G401 (cell line): Measurements from ENCODE around the gene PIAS1. TPM values are rescaled to one million over a fixed set of nuclear protein-coding genes. Genes with fewer than 3 reads are reported as not detected.
"Not testable (repeated sequence)": the region's sequence is repeated elsewhere in the genome, so short reads cannot be mapped to it uniquely, and the experiment has no call there.

Source experiments
- DNase-seq: peaks from one replicate; pipeline ENCODE4 v3.0.0-alpha.2; 2015; ENCODE audit warnings: low spot score
- in situ Hi-C: cut with HindIII; loops from 2 replicates; pipeline ENCODE4 v1.10.0; 2016; ENCODE audit warnings: low sequenced_read_pairs, mixed read lengths
- total RNA-seq: library from RNA; depleted of rRNA; stranded (reverse); fragments of >200 nt; shearing (Covaris generic); gene quantifications from 2 replicates; pipeline ENCODE4 v1.2.3, GENCODE V29; 2014

The PIAS1 gene
- total RNA-seq, 1 experiment from 2014 or later = 44.8 TPM

DNA sequence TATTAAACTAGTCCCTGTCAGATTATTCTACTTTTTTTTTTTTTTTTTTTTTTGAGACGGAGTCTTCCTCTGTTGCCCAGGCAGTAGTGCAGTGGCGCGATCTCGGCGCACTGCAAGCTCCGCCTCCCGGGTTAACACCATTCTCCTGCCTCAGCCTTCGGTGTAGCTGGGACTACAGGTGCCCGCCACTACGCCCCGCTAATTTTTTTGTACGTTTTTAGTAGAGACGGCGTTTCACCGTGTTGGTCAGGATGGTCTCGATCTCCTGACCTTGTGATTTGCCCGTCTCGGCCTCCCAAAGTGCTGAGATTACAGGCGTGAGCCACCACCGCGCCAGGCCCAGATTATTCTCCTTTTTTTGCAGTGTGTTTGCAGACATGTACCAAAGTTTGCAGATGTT, 4.9 kb downstream of the PIAS1 start:
- in situ Hi-C loops = not testable (repeated sequence)

DNA sequence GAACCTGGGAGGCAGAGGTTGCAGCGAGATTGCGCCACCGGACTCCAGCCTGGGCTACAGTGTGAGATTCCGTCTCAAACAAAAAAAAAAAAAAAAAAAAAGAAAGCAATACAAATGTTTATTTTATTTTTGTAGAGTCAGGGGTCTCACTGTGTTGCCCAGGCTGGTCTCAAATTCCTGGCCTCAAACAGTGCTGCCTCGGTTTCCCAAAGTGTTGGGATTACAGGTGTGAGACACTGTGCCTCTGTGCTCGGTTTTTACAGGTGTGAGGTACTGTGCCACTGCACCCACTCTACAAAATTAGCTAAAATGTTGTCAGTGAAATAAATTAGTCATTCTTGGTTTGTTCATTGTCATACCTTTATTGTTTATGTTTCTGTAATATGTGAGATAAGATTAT, 5.5 kb downstream of the PIAS1 start:
- no peak for DNase-seq
- in situ Hi-C loops = no loop called here

More for the DNA sequence above, 4.9 kb downstream of the PIAS1 start:
- not testable (repeated sequence) for DNase-seq

DNA sequence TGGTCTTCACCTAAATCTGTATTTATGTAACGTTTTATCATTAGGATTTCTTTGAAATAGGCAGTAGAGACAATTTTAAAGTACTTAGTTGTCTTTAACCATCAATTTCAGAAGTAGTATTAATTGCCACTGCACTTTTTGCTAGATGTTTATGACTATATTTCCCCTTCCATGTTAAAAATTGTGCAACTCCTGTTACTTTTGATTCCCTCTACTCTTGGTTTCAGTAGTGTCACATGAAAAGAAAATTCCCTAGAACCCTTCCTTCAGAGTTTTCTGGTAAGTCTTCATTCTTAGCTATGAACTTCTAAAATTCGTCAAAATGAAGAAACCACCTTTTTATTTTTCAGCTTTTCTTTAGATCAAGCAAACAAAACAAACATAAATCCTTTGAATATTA, 7.1 kb downstream of the PIAS1 start:
- no peak for DNase-seq
- in situ Hi-C loops = no loop called here

DNA sequence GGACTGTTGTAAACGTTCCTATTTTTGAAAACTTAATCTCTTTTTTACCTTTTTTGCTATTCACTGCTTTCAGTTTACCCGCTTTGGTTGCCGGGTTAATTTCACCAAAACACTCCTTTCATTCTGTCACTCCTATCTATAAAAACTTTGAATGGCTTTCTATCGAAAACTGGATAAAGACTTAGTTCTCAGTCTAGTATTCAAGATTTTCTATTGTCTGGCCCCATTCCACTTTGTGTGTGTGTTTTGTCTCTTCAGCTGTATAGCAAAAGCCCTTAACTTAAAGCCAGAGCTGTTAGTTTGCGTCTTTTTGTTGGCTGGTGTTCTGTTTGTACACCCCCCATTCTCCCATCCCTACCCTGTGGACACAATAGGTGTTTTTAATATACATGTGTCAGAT, 7.5 kb downstream of the PIAS1 start:
- in situ Hi-C loops = no loop called here
- DNase-seq = no peak

DNA sequence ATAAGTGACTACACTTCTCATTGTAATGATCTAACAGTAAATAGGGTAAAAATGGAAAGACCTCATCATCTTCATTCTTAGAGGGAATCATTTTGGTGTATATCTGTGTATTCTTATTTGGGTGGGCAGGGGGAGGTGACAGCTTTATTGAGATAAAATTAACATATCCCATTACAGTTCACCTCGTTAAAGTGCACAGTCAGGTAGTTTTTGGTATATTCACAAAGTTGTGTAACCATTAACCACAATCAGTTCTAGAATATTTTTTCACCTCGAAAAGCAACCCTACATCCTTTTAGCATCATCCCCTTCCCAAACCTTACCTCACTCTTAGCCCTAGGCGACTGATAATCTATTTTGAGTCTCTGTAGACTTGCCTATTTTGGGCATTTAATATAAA, 8.1 kb downstream of the PIAS1 start:
- no peak for DNase-seq
- in situ Hi-C loops = no loop called here

DNA sequence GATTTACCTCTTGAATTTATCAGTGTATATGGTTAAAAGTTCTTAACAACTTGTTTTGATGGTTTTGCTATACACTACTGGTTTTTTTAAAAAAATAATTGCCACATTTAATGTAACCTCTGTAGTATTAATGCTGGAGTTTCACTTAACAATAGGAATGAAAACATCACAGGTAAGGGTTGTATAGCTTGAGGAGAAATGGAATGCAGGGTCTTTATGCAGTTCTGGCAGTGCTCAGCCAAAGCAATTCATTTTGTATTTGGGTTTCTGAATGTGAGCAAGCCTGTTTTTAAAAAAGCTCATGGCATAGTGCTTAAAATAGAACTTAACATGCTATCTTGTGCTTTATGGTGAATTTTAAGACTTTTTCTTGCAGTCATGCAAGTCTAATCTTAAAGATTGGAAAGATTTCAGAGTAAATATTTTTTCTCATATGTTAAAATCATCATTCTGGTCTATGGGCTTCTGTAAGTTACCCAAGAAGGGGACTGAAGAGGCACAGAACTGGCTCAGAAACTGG, 8.9 kb downstream of the PIAS1 start:
- in situ Hi-C loops = no loop called here
- DNase-seq = no peak

DNA sequence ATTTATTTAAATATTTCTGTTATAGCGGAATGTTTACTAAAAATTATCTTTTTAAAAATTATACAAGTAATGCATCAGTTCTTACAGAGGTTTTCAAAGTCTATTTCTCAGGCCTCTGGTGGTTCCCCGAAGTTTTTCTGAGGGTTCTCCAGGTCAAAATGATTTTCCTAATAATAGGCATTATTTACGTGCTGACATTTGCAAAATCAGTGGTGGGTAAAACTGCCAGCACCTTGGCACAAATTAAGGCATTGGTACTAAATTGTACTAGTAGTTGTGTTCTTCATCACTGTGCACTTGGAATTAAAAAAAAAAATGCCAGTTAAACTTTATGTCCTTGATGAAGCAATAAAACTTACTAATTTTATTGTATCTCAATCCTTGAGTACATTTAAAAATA, 9.5 kb downstream of the PIAS1 start:
- in situ Hi-C loops = no loop called here

DNA sequence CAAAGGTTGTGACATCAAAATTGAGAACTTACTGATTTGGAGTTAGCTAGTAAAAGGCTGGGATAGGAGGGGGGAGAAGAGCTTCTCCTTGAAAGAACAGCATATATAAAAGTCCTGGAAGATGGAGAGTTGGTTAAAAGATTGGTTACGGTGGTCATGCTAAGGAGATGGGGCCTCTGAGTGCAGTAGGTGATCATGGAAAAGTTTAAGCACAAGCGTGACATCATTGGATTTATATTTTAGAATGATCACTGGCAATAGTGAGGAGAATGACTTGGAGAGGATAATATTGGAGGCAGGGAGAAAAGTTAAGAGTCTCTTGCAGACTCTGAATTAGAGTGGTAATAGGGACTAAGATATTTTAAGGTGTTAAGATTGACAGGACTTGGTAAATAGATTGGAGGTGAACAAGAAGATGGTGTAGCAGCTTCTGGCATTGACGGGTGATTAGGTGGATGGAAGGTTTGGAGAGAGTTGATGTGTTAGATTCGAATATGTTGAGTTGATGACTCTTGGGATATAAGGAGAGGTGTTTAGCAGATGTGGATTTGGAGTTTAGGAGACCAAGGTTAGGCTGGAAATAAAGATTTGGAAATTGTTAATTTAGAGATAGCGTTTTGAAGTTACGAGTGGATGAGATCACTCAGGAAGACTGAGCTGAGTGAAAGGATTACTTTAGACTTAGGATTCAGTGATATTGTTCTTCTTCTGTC, 19.6 kb downstream of the PIAS1 start:
- DNase-seq = no peak
- in situ Hi-C loops = no loop called here

More for the DNA sequence above, 9.5 kb downstream of the PIAS1 start:
- no peak for DNase-seq

DNA sequence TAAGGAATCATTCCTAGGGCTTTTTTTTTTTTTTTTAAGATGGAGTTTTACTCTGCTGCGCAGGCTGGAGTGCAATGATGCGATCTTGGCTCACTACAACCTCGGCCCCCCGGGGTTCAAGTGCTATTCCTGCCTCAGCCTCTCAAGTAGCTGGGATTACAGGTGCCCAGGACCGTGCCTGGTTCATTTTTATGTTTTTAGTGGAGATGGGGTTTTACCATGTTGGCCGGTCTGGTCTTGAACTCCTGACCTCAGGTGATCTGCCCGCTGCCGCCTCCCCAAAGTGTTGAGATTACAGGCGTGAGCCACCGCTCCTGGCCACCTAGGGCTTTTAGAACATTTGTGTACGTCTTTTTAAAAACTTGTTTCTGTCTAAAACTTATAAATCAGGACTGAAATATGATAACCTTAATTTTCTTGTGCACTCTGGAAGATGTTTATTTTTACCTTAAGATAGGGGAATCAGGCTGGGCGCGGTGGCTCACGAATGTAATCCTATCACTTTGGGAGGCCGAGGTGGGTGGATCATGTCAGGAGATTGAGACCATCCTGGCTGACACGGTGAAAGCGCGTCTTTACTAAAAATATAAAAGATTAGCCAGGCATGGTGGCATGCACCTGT, 21.8 kb downstream of the PIAS1 start:
- in situ Hi-C loops = no loop called here
- no peak for DNase-seq

DNA sequence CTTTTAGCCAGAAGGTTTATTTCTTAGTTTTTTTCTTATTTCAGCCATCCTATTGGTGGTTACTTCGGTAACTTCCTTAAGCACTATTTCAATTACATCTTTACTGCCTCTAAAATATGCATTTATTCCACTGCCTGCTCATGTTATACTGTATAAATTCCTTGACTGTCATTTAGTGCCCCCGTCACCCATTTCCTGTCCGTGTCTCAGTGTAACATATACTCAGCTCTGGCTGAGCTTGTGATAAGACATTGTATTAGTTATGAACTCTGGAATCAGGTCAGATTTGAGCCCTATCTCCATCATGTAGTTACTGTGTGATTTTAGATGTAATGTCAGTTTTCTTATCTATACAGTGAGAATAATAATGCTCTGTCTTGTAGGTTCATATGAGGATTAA, 24.2 kb downstream of the PIAS1 start:
- no peak for DNase-seq
- in situ Hi-C loops = no loop called here

DNA sequence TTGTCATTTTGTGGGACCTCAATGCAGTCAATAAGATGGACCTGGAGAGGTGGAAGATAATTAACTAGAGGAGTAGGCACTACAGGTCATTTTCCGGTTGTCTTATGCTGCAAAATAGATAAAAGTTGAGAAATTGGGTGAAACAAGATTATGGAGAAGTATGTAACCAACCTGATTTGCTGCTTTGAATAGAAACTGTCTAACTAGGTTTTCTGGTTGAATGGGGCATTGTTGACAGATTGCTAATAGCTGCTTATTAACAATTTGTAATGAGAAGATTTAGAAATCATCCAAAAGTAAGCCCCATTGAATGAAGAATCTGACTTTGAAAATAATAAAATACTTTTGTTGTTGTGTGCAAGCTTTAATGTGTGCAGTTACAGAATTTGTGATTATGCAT, 26.2 kb downstream of the PIAS1 start:
- no peak for DNase-seq
- in situ Hi-C loops = no loop called here

DNA sequence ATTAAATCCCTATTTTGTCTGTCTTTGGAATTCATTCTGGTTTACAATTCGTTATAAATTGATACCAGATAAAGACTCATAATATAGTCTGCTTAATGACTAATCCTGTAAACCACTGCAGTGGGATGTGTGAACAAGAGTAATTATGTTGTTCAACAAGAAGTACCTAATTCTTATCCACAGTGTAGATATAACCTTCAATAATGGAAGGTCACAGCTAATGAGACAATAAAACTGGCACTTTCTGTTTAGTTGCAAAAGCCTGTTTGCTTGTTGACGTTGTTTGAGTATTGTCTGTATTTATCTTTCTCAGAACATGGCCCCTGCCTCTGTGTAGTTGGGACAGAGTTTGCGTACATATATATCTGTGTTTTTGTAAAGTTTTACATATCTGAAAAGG, 26.7 kb downstream of the PIAS1 start:
- no peak for DNase-seq
- in situ Hi-C loops = no loop called here

DNA sequence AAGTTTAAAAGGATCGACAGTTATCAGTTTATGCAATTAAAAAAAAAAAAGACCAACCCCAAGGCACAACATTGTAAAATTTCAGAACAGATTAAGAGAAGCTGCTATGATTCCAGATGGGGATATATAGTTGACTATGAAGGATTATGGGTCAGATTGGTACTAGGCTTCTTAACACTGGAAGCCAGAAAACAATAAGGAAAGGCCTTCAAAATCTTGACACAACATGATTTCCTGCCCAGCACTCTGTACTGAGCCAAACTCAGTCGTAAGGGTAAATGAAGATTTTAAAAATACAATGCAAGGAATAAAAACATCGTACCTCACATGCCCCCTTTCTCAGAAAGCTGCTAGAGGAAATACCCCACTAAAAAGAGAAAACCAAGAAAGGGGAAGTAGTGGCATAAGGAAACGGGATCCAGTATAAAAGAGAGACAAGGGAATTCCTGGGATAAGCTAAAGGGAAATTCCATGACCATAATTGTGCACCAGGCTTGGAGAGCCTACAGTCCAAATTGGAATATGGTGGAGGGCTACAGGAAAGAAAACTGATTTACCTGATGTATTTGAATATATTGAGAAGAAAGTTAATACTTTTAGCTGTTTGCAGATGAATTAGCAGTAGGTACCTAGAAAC, 27.9 kb downstream of the PIAS1 start:
- in situ Hi-C loops = no loop called here
- no peak for DNase-seq

DNA sequence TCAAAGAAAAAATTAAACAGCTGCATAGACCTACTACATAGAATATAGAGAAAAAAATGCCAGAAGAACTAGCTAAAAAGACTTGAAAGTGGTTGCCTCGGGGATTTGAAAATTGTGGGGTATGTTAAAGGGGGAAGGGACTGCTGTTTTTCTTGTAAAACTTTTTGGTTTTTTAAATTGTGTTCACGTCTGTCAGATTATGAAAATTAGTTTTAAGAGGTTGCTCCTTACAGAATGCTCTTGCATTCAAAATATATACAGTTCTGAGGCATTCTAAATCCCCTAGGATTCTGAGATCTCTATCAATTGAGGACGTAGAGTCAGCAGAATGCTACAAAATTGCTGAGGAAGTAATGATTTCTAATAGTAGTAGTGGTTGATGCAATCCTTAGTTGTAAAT, 28.6 kb downstream of the PIAS1 start:
- in situ Hi-C loops = no loop called here

DNA sequence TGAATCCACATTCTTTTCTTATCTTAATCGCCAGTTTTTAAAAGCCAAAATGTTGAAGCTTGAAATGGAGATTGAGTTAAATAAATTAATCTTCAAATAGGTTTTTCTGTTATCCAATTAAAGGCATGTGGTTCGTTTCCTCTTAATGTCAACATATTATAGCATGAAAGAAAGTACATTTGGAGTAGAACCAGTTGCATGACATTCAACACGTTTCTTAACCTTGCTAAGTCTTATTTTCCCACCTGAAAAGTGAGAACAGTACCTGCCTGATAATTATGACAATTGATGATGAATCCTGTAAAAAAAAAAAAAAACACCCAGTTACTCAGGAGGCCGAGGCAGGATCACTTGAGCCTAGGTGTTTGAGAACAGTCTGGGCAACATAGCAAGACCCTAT, 29.3 kb downstream of the PIAS1 start:
- in situ Hi-C loops = no loop called here

More for the DNA sequence above, 28.6 kb downstream of the PIAS1 start:
- DNase-seq = no peak

DNA sequence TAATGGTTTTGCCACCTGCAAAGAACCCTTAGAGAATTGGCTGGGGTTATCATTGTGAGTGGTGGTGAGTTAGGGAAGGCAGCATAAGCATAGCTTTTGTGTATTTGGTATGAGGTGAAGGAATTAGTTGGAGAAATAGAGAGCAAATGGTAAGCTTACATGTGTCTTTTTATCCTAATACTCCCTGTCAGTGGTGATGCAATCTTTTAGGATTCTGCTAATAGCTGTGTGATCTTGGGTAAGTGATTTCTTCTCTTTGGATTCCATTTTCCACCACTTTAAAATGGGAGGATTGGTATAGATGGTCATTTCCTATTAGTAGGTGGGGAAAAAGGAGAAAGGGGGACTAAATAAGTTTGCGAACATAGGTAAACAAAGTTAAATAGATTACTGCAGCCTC, 30.9 kb downstream of the PIAS1 start:
- in situ Hi-C loops = no loop called here
- no peak for DNase-seq

More for the DNA sequence above, 29.3 kb downstream of the PIAS1 start:
- DNase-seq = no peak

DNA sequence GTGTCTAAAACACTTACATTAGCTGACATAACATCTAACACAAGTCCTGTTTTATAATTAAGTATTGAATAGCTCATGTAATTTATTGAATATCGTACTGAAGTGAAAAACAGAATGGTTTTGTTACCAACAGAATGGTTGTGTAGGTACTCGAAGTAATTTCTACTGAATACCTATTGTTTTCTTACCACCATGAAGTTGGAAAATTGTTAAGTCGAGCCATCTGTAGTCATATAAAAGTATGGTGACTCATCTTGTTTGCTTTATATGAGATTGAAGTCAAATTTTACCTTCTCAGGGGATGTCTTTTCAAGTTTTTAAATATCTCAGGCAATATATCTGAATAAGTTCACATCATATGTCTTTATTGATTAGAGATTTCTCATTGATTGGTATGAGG, 37.6 kb downstream of the PIAS1 start:
- in situ Hi-C loops = no loop called here
- no peak for DNase-seq

DNA sequence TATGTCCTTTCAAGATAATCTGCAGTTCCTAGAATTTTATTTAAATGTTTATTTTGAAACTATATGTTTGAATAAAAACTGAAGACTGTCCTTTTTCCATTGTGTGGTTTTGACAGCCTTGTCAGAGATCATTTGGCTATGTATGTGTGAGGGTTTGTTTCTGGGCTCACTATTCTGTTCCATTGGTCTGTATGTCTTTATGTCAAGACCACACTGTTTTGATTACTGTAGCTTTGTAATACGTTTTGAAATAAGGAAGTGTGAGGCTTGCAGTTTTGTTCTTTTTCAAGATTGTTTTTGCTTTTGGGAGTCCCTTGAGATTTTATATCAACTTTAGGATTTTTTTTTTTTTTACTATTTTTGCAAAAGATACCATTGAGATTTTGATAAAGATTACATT, 42.0 kb downstream of the PIAS1 start:
- in situ Hi-C loops = no loop called here
- no peak for DNase-seq

DNA sequence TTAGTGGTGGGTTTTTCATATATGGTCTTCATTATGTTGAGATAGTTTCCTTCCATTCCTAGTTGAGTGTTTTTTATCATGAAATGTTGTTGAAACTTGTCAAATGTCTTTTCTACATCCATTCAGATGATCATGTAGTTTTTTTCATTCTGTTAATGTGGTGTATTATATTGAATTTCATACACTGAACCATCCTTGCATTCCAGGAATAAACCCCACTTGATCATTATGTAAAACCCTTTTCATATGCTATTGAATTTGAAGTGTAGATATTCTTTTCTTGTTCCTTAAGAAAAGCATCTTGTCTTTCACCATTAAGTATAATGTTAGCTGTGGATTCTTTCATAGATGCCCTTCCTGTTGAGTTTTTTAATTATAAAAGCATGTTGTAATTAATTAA, 42.9 kb downstream of the PIAS1 start:
- in situ Hi-C loops = no loop called here
- DNase-seq = no peak

DNA sequence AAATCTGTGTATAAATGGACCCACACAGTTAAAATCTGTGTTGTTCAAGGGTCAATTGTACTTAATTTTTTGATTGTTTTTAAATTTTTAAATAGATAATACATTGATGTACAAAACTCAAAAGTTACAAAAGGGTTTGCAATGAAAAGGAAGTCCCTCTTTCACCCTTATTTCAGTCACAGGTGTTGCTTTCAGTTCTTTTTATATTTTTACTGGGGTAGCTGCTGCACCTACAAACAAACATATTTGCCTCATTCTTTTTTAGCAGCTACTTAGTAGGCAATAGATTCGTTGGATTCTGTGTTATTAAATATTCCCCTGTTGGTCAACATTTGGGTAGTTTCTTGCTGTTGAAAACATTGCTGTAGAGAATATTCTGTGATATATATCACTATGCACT, 44.4 kb downstream of the PIAS1 start:
- in situ Hi-C loops = no loop called here
- DNase-seq = no peak
